HepG2 (cell line): ENCODE measurements around the gene HS3ST4. TPM values are rescaled to one million over a fixed set of nuclear protein-coding genes. Genes with fewer than 3 reads are reported as not detected.

Experiments used
- ATAC-seq: fragments of 200-7000 bp; cut with Tn5 transposase; 3 replicates; pipeline ENCODE4 v1.9.1; 2020; ENCODE audit warnings: mild to moderate bottlenecking, moderate library complexity
- BruUV-seq: library from RNA; stranded (reverse); fragments of 400-500 nt; replicated peaks from 2 replicates; lab custom pipeline; 2021; lab: Mats Ljungman, UMichigan
- CTCF ChIA-PET: fragments of 300-600 bp; formaldehyde crosslinking; extraction: SDS; loops from one replicate; lab custom pipeline; 2021; ENCODE audit warnings: low total read pairs, inconsistent platforms, low intra/inter-chr PET ratio; lab: Yijun Ruan, JAX
- POLR2A ChIA-PET: fragments of 350-600 bp; sonication (Branson Sonifier 250); formaldehyde crosslinking; loops from one replicate; lab custom pipeline; 2020; ENCODE audit warnings: antibody characterized with exemption, inconsistent platforms; lab: Yijun Ruan, JAX
- DNase-seq: peaks from one replicate; pipeline ENCODE4 v3.0.0-alpha.2; 2015; ENCODE audit warnings: low spot score
- FAIRE-seq: peaks from 3 replicates; lab custom pipeline; 2011; peaks lifted over from hg19 to GRCh38; lab: Jason Lieb, UNC
- H2AFZ ChIP-seq: one replicate; pipeline ENCODE4 v1.6.1; 2011; ENCODE audit warnings: low read length, inconsistent platforms
- H3K27ac ChIP-seq: fragments of 300-600 bp; 3 replicates; pipeline ENCODE4 v1.8.0; 2011; ENCODE audit warnings: mixed run types, mild to moderate bottlenecking, mixed read lengths, low read length, inconsistent platforms; ENCODE audit not compliant: insufficient read depth; ENCODE audit errors: extremely low read length
- H3K27me3 ChIP-seq, 2 experiments: fragments of 200-600 bp in 1 of 2; 2 replicates in 1 of 2; 3 replicates in 1 of 2; pipeline versions ENCODE4 v1.6.0 to v1.8.0; 2011; ENCODE audit warnings: low read length in 2 of 2, mild to moderate bottlenecking in 2 of 2, moderate library complexity in 2 of 2, inconsistent platforms in 1 of 2; ENCODE audit not compliant: insufficient read depth in 2 of 2, control insufficient read depth in 1 of 2
- H3K36me3 ChIP-seq, 2 experiments: fragments of 200-600 bp in 1 of 2; replicated peaks in 1 of 2; 2 replicates in 1 of 2; 3 replicates in 1 of 2; pipeline versions ENCODE4 v1.5.1 to v1.8.0; 2011; ENCODE audit warnings: low read length in 2 of 2, inconsistent platforms in 1 of 2; ENCODE audit not compliant: insufficient read depth in 2 of 2, control insufficient read depth in 1 of 2
- H3K4me1 ChIP-seq: 2 replicates; pipeline ENCODE4 v1.5.1; 2012; ENCODE audit warnings: low read length, inconsistent platforms; ENCODE audit not compliant: insufficient read depth
- H3K4me2 ChIP-seq: 2 replicates; pipeline ENCODE4 v1.6.0; 2011; ENCODE audit warnings: low read depth, low read length, inconsistent platforms
- H3K4me3 ChIP-seq, 3 experiments: fragments of 200-600 bp in 1 of 3; sonication (generic), shearing (Covaris generic) in 1 of 3; replicated peaks in 1 of 3; 2 replicates each; pipeline ENCODE4 v1.5.1; 2011 to 2016; ENCODE audit warnings: low read length in 3 of 3, inconsistent platforms in 2 of 3, low read depth in 2 of 3, mild to moderate bottlenecking in 2 of 3, control low read depth in 1 of 3, mixed read lengths in 1 of 3; ENCODE audit not compliant: insufficient read depth in 1 of 3
- H3K79me2 ChIP-seq: one replicate; pipeline ENCODE4 v1.6.1; 2011; ENCODE audit warnings: low read length, inconsistent platforms; ENCODE audit not compliant: insufficient read depth
- H3K9ac ChIP-seq: 2 replicates; pipeline ENCODE4 v1.6.0; 2011; ENCODE audit warnings: mild to moderate bottlenecking, low read depth, low read length, inconsistent platforms; ENCODE audit not compliant: insufficient read depth
- H3K9me3 ChIP-seq: 2 replicates; pipeline ENCODE4 v1.5.1; 2012; ENCODE audit warnings: mild to moderate bottlenecking, low read length
- H4K20me1 ChIP-seq: 2 replicates; pipeline ENCODE4 v1.6.0; 2011; ENCODE audit warnings: inconsistent platforms, mild to moderate bottlenecking, low read length, moderate library complexity; ENCODE audit not compliant: insufficient read depth
- ASH2L ChIP-seq: fragments of 300-600, 200-600 bp; sonication (generic); IDR thresholded peaks from 2 replicates; pipeline ENCODE4 v1.7.0; 2017; ENCODE audit warnings: low read depth, mild to moderate bottlenecking, moderate library complexity, mixed read lengths, low read length; ENCODE audit not compliant: insufficient read length
- HNRNPK ChIP-seq: fragments of 200-400 bp; formaldehyde crosslinking; IDR thresholded peaks from 2 replicates; pipeline ENCODE4 v1.6.1; 2018; ENCODE audit warnings: low read length, low read depth, moderate library complexity, mild to moderate bottlenecking; ENCODE audit not compliant: poor library complexity, severe bottlenecking
- SNAPC4 ChIP-seq: sonication (generic); formaldehyde crosslinking; IDR thresholded peaks from 2 replicates; pipeline ENCODE4 v1.4.0; 2020; ENCODE audit warnings: mild to moderate bottlenecking, missing genetic modification reagents
- TBX2 ChIP-seq: sonication (generic); formaldehyde crosslinking; IDR thresholded peaks from 2 replicates; pipeline ENCODE4 v1.5.0; 2020; ENCODE audit warnings: missing genetic modification reagents, mild to moderate bottlenecking, borderline replicate concordance
- ZBTB38 ChIP-seq: sonication (generic); formaldehyde crosslinking; IDR thresholded peaks from 2 replicates; pipeline ENCODE4 v1.5.1; 2020; ENCODE audit warnings: mild to moderate bottlenecking, missing genetic modification reagents
- ZFP1 ChIP-seq: IDR thresholded peaks from 2 replicates; pipeline ENCODE4 v1.6.1; 2016
- ZHX2 ChIP-seq, 2 experiments: sonication (generic) in 1 of 2; formaldehyde crosslinking in 1 of 2; IDR thresholded peaks; 2 replicates each; pipeline versions ENCODE4 v1.6.1 to v1.9.0; 2014 to 2022; ENCODE audit warnings: antibody characterized with exemption in 1 of 2, borderline replicate concordance in 1 of 2, inconsistent platforms in 1 of 2, low read depth in 1 of 2, missing genetic modification reagents in 1 of 2
- ZNF331 ChIP-seq: sonication (generic); formaldehyde crosslinking; IDR thresholded peaks from 2 replicates; pipeline ENCODE4 v1.4.0; 2020; ENCODE audit warnings: missing genetic modification reagents
- ZNF691 ChIP-seq: sonication (generic); formaldehyde crosslinking; IDR thresholded peaks from 2 replicates; pipeline ENCODE4 v1.4.0; 2020; ENCODE audit warnings: missing genetic modification reagents, low read depth, mild to moderate bottlenecking, borderline replicate concordance
- ZSCAN21 ChIP-seq: sonication (generic); formaldehyde crosslinking; IDR thresholded peaks from 2 replicates; pipeline ENCODE4 v1.8.0; 2022; ENCODE audit warnings: mild to moderate bottlenecking, missing genetic modification reagents, moderate library complexity, borderline replicate concordance
- WGBS: methylation state at CpG from one replicate; pipeline ENCODE4 v1.1.6; 2017; ENCODE audit warnings: low lambda C conversion rate; 5-methylcytosine and 5-hydroxymethylcytosine counted together
- in situ Hi-C: cut with HindIII; loops from 2 replicates; pipeline ENCODE4 v1.10.0; 2017; ENCODE audit warnings: low pct_unique_long_range_greater_than_20kb; ENCODE audit not compliant: extremely low pct_ligation_motif_present
- intact Hi-C: fragments of 100-400 bp; cut with micrococcal nuclease; formaldehyde crosslinking; loops from one replicate; pipeline ENCODE4 v1.10.0; 2022; ENCODE audit not compliant: unreplicated experiment
- polyA plus RNA-seq, 8 experiments: library from polyadenylated mRNA; depleted of rRNA in 3 of 8; stranded (reverse) in 7 of 8; unstranded in 1 of 8; fragments of >200 nt; fragmentation: Illumina TruSeq in 4 of 8; extraction: Trizol in 4 of 8; gene quantifications; 2 replicates each; pipeline versions ENCODE4 v1.2.1 to v1.2.3, GENCODE V29; 2011 to 2016; ENCODE audit warnings: low read depth in 4 of 8, missing spikeins in 1 of 8, mixed read lengths in 1 of 8; ENCODE audit not compliant: insufficient read depth in 1 of 8
- total RNA-seq, 5 experiments: library from RNA; depleted of rRNA; stranded (reverse); fragments of >200 nt; fragmentation: Illumina TruSeq; extraction: Trizol; gene quantifications; 2 replicates each; pipeline ENCODE4 v1.2.3, GENCODE V29; 2016; ENCODE audit warnings: low read depth in 1 of 5

The HS3ST4 gene
- total and polyA plus RNA-seq, 2 of the 13 experiments (the other 11 are each of a cell fraction or from before 2014, with no cell fraction given) = not detected

- no peak for TF ChIP-seq ZHX2 (IDR thresholded peaks at IDR 0.05; ENCODE audit: low read depth)
- no peak for TF ChIP-seq ZHX2 (CRISPR knock-in tag; IDR thresholded peaks at IDR 0.05; ENCODE audit: borderline replicate concordance)
- TF ChIP-seq ZNF691 (CRISPR knock-in tag) = no peak
These were observed 297.1 kb downstream of the HS3ST4 start (continued) for GRCh38 chr16:25988882-25989281.

DNA sequence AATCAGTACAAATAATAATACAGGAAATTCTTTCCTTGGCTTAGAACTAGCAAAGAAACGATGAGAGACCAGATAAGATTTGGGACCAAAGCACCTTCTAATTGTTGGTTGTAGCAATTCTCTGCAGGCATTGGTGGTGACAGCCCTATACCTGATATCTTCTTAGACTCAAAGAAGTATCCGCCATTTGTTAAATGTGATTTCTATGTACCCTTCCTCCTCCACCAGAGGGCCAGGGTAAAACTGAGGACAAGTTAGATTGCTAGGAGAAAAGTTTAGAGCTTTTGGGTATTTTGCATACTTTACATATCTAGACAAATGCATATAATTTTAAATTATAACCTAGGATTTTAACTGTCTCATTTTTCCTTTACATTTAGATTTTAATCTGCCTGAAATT, 304.3 kb downstream of the HS3ST4 start:
- BruUV-seq = no TSS peak
- Histone ChIP-seq H3K9ac (no peak overlapping the region), H3K4me3 (no peak overlapping the region), H4K20me1 (no peaks in the 10 kb centered on the region), H2AFZ (no peak overlapping the region), H3K27me3 (no peaks in the 10 kb centered on the region), H3K27ac (no peak overlapping the region), H3K4me1 (no peaks in the 10 kb centered on the region), H3K9me3 (peaks cover 29% of the 10 kb centered on the region), H3K79me2 (no peaks in the 10 kb centered on the region), H3K36me3 (no peaks in the 10 kb centered on the region), H3K4me2 (no peak overlapping the region)
- DNase-seq (no peak), ATAC-seq (no peak), FAIRE-seq (no peak)
- ChIA-PET CTCF (no interaction called here), POLR2A (no interaction called here)
- whole genome bisulfite sequencing = 15% methylated on average over 2 of the region's 2 CpGs
- intact Hi-C loops (no loop called here), in situ Hi-C loops (no loop called here)
- TF ChIP-seq HNRNPK (no peak), ZBTB38 (CRISPR knock-in tag) (no peak), ZSCAN21 (CRISPR knock-in tag) (no peak), ZNF331 (no peak), TBX2 (CRISPR knock-in tag) (no peak), SNAPC4 (no peak), ZFP1 (no peak), ASH2L (no peak)
